Measurements from ENCODE around the gene THSD4.

DNA sequence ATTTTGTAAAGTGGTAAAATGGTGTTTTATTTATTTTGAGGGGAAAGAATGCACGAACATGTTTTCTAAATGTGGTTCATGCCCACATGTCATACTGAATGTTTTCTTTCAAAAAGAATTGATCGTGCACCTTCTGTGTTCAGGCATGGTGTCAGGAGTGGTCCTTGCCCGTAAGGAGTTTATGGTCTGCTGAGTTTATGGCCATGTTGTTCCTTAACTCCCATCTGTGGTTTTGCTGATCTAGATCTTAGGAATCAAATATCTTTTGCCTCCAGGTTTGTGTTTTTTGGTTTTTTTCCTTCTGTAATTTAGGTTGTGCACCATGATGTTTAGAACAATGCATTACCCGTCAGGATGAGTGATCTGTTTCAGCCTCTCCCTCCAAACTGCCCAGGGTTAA lies 390.7 kb downstream of the THSD4 start:
- TF ChIP-seq, protein P1, sequence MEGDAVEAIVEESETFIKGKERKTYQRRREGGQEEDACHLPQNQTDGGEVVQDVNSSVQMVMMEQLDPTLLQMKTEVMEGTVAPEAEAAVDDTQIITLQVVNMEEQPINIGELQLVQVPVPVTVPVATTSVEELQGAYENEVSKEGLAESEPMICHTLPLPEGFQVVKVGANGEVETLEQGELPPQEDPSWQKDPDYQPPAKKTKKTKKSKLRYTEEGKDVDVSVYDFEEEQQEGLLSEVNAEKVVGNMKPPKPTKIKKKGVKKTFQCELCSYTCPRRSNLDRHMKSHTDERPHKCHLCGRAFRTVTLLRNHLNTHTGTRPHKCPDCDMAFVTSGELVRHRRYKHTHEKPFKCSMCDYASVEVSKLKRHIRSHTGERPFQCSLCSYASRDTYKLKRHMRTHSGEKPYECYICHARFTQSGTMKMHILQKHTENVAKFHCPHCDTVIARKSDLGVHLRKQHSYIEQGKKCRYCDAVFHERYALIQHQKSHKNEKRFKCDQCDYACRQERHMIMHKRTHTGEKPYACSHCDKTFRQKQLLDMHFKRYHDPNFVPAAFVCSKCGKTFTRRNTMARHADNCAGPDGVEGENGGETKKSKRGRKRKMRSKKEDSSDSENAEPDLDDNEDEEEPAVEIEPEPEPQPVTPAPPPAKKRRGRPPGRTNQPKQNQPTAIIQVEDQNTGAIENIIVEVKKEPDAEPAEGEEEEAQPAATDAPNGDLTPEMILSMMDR (conservative IDR thresholded peaks at IDR 0.05 in 1 of 2, IDR thresholded peaks at IDR 0.05 in 1 of 2; ENCODE audit: low read depth in 1 of 2, low read length in 2 of 2) = no peak
- no peak for TF ChIP-seq EZH2 (IDR thresholded peaks at IDR 0.05; ENCODE audit: low read length, missing control alignments)

All from fibroblast of lung (primary cell).